CD4-positive, alpha-beta T cell treated with Interleukin-15 for 1 hour (primary cell): ENCODE data around the gene SLC27A1.
"Not testable (repeated sequence)": the region's sequence is repeated elsewhere in the genome, so short reads cannot be mapped to it uniquely, and the experiment has no call there.

Experiments
- DNase-seq: peaks from one replicate; pipeline ENCODE4 v3.0.0-alpha.2; 2020

SLC27A1 gene

DNA sequence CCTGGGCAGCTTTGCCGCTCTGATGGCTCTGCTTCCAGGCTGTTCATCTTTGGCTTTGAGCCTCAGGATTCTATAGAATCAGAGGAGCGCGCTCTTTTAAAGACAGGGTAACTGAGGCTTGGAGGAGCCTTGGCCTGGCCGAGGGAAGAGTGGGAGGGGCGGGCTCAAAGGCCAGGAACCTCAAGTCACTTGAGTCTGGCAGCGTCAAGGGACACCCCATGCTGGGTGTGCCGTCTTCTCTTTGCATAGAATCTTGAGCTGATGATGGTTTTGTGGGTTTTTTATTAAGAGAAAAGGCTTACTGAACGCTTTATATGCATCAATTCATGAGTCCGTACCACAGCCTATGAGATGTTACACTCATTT lies 42.2 kb downstream of the SLC27A1 start:
- no peak for DNase-seq

- DNase-seq: no peak
These were observed 45.3 kb downstream of the SLC27A1 start for GRCh38 chr19:17515408-17516149.

DNA sequence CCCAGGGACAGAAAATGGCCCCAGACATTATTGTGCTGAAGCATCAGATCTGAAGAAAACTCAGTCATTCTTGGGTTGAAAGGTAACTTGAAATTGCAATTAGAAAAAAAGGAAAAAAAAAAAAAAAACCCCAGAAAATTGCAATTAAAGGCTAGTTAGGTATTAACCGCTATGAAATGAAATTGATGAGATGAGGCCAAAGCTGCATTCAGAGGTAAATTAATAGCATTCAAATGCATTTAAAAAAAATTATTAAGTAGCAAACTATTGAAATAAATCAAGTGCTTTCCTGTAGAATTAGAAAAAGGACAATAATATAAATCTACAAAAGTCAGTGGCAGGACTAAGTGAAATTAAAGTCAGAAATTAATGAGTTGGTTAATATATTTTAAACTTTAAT lies 47.6 kb downstream of the SLC27A1 start:
- no peak for DNase-seq

DNA sequence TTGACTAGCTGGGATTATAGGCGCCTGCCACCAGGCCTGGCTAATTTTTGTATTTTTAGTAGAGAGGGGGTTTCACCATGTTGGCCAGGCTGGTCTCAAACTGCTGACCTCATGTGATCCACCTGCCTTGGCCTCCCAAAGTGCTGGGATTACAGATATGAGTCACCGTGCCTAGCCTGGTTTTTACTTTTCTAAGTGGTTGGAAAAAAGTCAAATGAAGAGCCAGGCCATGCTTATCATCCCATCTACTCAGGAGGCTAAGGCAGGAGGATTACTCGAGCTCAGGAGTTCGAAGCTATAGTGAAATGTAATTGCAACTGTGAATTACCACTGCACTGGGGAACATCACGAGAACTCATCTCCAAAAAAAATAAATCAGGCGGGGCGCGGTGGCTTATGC lies 48.3 kb downstream of the SLC27A1 start:
- DNase-seq: not testable (repeated sequence)

- no peak for DNase-seq
These were observed 49.6 kb downstream of the SLC27A1 start for GRCh38 chr19:17519967-17520366.

DNA sequence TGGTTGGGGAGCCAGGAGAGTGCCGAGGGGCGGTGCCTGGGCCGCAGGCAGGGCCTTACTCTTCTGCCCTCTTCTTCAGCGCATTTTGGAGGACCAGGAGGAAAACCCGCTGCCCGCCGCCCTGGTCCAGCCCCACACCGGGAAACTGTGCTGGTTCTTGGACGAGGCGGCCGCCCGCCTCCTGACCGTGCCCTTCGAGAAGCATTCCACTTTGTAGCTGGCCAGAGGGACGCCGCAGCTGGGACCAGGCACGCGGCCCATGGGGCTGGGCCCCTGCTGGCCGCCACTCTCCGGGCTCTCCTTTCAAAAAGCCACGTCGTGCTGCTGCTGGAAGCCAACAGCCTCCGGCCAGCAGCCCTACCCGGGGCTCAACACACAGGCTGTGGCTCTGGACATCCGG lies 50.5 kb downstream of the SLC27A1 start:
- no peak for DNase-seq

DNA sequence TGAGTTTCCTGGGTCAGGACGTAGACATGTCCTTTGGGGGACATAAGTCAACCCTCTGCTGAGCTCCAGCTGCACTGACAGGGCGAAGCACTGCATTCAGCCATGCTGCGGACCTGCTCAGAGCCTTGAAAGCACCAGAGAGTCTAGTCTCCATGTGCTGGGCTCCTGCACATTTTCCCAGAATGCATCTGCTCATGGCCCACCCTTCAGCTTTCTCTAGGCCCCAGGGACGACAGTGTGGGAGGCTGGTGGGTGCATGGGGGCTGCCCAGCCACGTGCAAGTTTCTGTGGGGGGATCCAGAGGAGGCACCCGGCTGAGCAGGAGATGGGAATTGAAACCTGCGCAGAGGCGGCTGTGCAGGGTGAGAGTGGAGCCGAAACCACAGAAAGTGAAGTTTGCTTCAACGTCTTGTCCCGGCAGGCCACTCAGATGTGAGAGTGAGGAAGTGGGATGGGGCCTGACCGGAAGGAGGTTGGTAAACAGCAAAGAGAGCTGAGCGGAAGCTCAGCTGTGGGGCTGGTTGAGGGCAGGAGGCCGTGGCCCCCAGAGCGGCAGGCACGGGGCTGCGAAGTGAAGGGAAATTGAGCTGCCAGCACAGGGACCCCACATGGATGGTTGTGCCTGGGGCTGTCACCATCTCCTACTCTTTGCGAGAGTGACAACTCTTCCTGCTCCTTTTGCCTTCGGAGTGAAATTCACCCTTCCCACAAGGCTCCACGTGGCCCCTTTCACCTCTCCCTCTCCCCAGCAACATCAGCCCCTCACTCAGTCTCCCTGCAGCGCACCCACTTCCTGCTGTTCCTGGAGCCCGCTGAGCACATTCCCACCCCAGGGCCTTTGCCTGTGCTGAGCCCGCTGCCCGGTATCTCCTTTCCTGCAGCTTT lies 52.9 kb downstream of the SLC27A1 start:
- DNase-seq: peak; percentile 78

- DNase-seq: no peak
These were observed 54.3 kb downstream of the SLC27A1 start for GRCh38 chr19:17524651-17525050.

DNA sequence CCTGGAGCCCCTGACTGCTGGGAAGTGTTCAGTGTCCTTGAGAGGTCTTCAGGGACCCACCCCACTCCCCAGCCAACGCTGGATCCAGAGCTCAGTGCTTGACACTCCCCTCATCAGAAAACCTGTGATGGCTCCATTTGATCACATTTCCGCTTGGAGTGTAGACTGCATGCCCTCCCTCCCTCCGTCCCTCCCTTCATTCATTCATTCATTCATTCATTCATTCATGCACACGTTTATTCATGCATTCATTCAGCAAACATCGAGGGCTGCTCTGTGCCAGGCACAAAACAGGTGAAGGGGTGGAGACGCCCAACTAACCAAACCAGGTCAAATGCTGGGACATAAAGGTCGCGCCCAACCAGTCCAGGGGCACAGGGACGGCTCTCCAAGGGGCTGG lies 54.8 kb downstream of the SLC27A1 start:
- no peak for DNase-seq

DNA sequence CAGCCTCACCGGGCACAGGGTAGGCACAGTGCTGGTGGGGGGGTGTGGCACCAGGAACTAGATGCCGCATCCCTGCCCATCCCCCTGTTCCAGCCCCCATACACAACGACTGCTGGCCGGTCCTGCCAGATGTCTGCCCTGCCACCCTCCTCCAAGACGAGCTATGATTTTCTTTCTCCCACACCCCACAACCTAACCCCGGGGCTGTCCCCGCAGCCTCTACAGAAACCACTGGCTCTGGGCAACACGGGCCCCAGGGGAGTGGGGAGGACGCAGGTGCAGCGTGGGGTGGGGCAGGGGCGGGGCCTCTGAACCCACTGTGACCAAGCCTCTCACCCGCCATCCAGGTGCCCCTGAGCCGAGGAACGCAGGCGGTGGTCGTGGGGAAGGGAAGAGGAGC lies 56.6 kb downstream of the SLC27A1 start:
- DNase-seq: peak; percentile 79

GRCh38 chr19:17527326-17527725 lies 57.0 kb downstream of the SLC27A1 start:
- DNase-seq: no peak

DNA sequence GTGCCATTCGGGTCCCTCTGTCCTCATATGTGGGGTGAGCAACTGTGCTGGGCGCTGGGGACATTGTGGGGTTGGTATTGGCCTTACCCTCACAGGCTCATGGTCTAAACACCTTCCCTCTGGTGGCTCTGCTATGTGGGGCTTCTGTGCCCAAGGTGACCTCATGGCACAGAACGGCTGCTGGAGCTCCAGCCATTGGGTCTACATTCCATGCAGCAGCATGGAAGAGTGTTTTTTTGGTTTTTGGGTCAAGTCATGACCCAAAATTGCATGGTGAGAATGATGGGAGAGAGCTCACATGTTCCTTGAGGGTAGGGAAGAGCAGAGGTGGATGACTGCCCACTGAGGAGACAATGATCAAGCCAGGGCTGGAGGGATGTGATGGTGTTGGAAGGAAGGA lies 58.3 kb downstream of the SLC27A1 start:
- no peak for DNase-seq

- no peak for DNase-seq
These were observed 59.2 kb downstream of the SLC27A1 start for GRCh38 chr19:17529239-17530158.

- no peak for DNase-seq
These were observed 60.3 kb downstream of the SLC27A1 start for GRCh38 chr19:17530586-17530985.

GRCh38 chr19:17532116-17532515 lies 61.8 kb downstream of the SLC27A1 start:
- no peak for DNase-seq

- no peak for DNase-seq
These were observed 62.2 kb downstream of the SLC27A1 start for GRCh38 chr19:17532557-17532956.

GRCh38 chr19:17534767-17535166 lies 64.4 kb downstream of the SLC27A1 start:
- no peak for DNase-seq

DNA sequence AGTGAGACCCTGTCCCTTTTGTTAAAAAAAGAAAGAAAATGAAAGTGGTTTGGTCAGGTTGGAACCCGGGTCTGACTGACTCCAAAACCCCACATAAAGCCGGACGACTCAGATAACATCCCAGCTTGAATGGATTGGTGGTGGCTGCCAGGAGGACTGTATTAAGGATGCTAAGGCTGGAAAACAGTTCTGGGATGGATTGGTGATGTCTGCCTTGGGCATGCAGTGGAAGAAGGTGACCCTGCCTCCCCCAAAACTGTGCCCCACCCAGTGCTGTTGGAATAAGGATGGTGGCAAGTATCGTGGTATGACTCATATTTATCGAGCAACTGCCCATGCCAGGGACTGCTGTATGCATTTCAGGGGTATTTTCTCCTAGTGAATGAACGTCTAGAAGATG lies 66.6 kb downstream of the SLC27A1 start:
- no peak for DNase-seq

- no peak for DNase-seq
These were observed 68.4 kb downstream of the SLC27A1 start for GRCh38 chr19:17538684-17539237.

DNA sequence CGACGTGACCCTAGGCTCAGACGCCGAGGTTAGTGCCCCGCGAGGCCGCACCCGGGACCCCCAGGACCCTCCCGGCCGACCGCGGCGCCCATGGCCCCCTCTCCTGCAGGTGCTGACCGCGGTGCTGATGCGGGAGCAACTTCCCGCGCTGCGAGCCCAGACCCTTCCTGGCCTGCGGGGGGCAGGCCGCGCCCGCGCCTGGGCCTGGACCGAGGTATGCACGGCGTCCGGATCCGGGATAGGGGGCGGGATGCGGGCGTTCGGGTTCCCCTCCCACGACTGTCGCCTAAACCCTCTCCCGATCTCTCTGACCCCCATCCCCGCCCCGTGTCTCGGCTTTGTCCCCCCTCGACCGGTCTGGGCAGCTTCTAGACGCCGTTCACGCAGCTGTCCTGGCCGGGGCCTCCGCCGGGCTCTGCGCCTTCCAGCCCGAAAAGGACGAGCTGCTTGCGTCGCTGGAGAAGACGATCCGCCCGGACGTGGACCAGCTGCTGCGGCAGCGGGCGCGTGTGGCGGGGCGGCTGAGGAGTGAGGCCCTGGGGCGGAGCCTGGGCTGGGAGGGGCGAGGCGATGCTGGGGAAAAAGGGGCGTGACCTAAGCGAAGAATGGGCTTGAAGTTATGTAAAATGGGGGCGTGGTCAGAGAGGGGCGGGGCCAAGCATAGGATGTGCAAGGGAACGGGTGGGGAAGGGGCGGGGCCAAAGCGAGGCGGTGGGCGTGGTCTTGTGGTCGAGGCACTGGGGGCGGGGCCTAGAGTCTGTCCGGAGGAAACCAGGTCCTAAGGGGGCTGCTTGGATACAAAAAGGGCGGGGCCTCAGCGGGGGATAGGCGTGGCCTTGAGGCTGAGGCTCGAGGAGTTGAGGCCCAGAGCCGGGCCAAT lies 69.2 kb downstream of the SLC27A1 start:
- DNase-seq: peak; percentile 98

DNA sequence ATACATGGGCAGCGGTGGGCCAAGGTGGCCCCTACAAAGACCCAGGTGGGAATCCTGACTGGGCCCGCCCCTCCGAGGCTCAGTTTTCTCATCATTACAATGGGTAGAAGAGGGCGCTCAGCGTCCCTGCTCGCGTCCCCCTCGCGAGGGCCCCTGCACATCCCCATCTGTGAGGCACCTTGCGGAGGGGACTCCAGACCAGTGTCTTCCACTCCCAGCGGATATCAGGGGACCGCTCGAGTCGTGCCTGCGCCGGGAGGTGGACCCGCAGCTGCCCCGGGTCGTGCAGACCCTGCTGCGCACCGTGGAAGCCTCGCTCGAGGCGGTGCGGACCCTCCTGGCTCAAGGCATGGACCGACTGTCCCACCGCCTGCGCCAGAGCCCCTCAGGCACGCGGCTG lies 69.8 kb downstream of the SLC27A1 start:
- DNase-seq: no peak
